GM12878 (cell line): ENCODE results near the gene FASTK. TPM values are rescaled to one million over a fixed set of nuclear protein-coding genes. Genes with fewer than 3 reads are reported as not detected.

Experiments
- ATAC-seq: fragments of 200-7000 bp; cut with Tn5 transposase; 3 replicates; pipeline ENCODE4 v1.9.1; 2020; ENCODE audit warnings: mild to moderate bottlenecking, moderate library complexity
- BruUV-seq: library from RNA; stranded (reverse); fragments of 400-500 nt; replicated peaks from 2 replicates; lab custom pipeline; 2021; lab: Mats Ljungman, UMichigan
- CTCF ChIA-PET: fragments of 300-600 bp; sonication (Branson Sonifier 250); formaldehyde crosslinking; extraction: SDS; loops from one replicate; lab custom pipeline; 2021; ENCODE audit warnings: inconsistent platforms; lab: Yijun Ruan, JAX
- POLR2A ChIA-PET: fragments of 350-600 bp; formaldehyde crosslinking; extraction: SDS; loops from one replicate; lab custom pipeline; 2021; ENCODE audit warnings: inconsistent platforms; lab: Charles Lee
- RAD21 ChIA-PET: fragments of 300-600 bp; sonication (Branson Sonifier 250); formaldehyde crosslinking; loops from one replicate; lab custom pipeline; 2023; ENCODE audit warnings: antibody characterized with exemption; ENCODE audit not compliant: unreplicated experiment; lab: Charles Lee
- SMC1A ChIA-PET: fragments of 300-600 bp; sonication (Branson Sonifier 250); formaldehyde crosslinking; loops from one replicate; lab custom pipeline; 2023; ENCODE audit not compliant: unreplicated experiment, uncharacterized antibody; lab: Charles Lee
- DNase-seq: peaks from one replicate; pipeline ENCODE4 v3.0.0-alpha.2; 2011; ENCODE audit warnings: low read depth, low spot score
- FAIRE-seq: peaks from 3 replicates; lab custom pipeline; 2011; peaks lifted over from hg19 to GRCh38; lab: Jason Lieb, UNC
- H2AFZ ChIP-seq: 2 replicates; pipeline ENCODE4 v1.6.0; 2011; ENCODE audit warnings: low read depth, low read length, control low read depth; ENCODE audit not compliant: control insufficient read depth
- H3K27ac ChIP-seq: 2 replicates; pipeline ENCODE4 v1.5.1; 2011; ENCODE audit warnings: control low read depth; ENCODE audit not compliant: control insufficient read depth, insufficient read depth
- H3K27me3 ChIP-seq, 2 experiments: replicated peaks in 1 of 2; 2 replicates each; pipeline versions ENCODE4 v1.6.0 to v1.6.1; 2011; ENCODE audit warnings: low read length in 1 of 2; ENCODE audit not compliant: control insufficient read depth in 2 of 2, insufficient read depth in 2 of 2
- H3K36me3 ChIP-seq, 2 experiments: 2 replicates each; pipeline ENCODE4 v1.5.1; 2011; ENCODE audit warnings: low read length in 1 of 2; ENCODE audit not compliant: control insufficient read depth in 2 of 2, insufficient read depth in 2 of 2
- H3K4me1 ChIP-seq: 2 replicates; pipeline ENCODE4 v1.6.1; 2011; ENCODE audit warnings: mild to moderate bottlenecking, low read length, moderate library complexity, mixed read lengths; ENCODE audit not compliant: control insufficient read depth, insufficient read depth
- H3K4me2 ChIP-seq: 2 replicates; pipeline ENCODE4 v1.6.0; 2011; ENCODE audit warnings: control low read depth; ENCODE audit not compliant: control insufficient read depth, insufficient read depth
- H3K4me3 ChIP-seq: fragments of 200-600 bp; sonication (generic); 2 replicates; pipeline ENCODE4 v1.5.1; 2016
- H3K79me2 ChIP-seq: 2 replicates; pipeline ENCODE4 v1.6.0; 2011; ENCODE audit warnings: low read length; ENCODE audit not compliant: control insufficient read depth, insufficient read depth
- H3K9ac ChIP-seq: 2 replicates; pipeline ENCODE4 v1.8.0; 2011; ENCODE audit warnings: low read length, control low read depth, mixed read lengths; ENCODE audit not compliant: control insufficient read depth, insufficient read depth
- H3K9me3 ChIP-seq: replicated peaks from 3 replicates; pipeline ENCODE4 v1.5.1; 2011; ENCODE audit warnings: mild to moderate bottlenecking, low read length; ENCODE audit not compliant: control insufficient read depth, insufficient read depth
- H4K20me1 ChIP-seq: 2 replicates; pipeline ENCODE4 v1.6.0; 2011; ENCODE audit not compliant: control insufficient read depth, insufficient read depth
- BACH1 ChIP-seq: fragments of 450-650 bp; IDR thresholded peaks from 2 replicates; pipeline ENCODE4 v1.6.1; 2017; ENCODE audit warnings: mild to moderate bottlenecking, borderline replicate concordance
- CBX5 ChIP-seq: sonication (generic); IDR thresholded peaks from 2 replicates; pipeline ENCODE4 v1.6.1; 2016; ENCODE audit warnings: low read depth, moderate library complexity, mild to moderate bottlenecking, inconsistent platforms
- CREM ChIP-seq: IDR thresholded peaks from 2 replicates; pipeline ENCODE4 v1.6.1; 2014; ENCODE audit warnings: antibody characterized with exemption, low read depth
- DPF2 ChIP-seq: fragments of 450-650 bp; IDR thresholded peaks from 2 replicates; pipeline ENCODE4 v1.6.1; 2017; ENCODE audit warnings: mild to moderate bottlenecking
- GATAD2B ChIP-seq: fragments of 450-650 bp; conservative IDR thresholded peaks from 2 replicates; pipeline ENCODE4 v1.6.1; 2017; ENCODE audit warnings: low read depth, mild to moderate bottlenecking, moderate library complexity
- IKZF1 ChIP-seq: fragments of 450-650 bp; conservative IDR thresholded peaks from 2 replicates; pipeline ENCODE4 v1.6.1; 2017; ENCODE audit warnings: antibody characterized with exemption, mild to moderate bottlenecking
- NBN ChIP-seq: fragments of 450-650 bp; IDR thresholded peaks from 2 replicates; pipeline ENCODE4 v1.6.1; 2016
- NR2C1 ChIP-seq: fragments of 450-650 bp; IDR thresholded peaks from 2 replicates; pipeline ENCODE4 v1.6.1; 2017; ENCODE audit warnings: antibody characterized with exemption, mild to moderate bottlenecking, moderate library complexity
- POLR2A ChIP-seq: IDR thresholded peaks from 2 replicates; pipeline ENCODE4 v1.6.1; 2011; ENCODE audit warnings: low read depth, mild to moderate bottlenecking, low read length
- POLR2AphosphoS2 ChIP-seq: IDR thresholded peaks from 2 replicates; pipeline ENCODE4 v1.6.1; 2011; ENCODE audit warnings: low read depth, mild to moderate bottlenecking, low read length, improper control_type of control experiment, moderate library complexity
- RB1 ChIP-seq: fragments of 450-650 bp; formaldehyde crosslinking; IDR thresholded peaks from 2 replicates; pipeline ENCODE4 v1.6.1; 2017; ENCODE audit warnings: mild to moderate bottlenecking, borderline replicate concordance
- SIN3A ChIP-seq: IDR thresholded peaks from 2 replicates; pipeline ENCODE4 v1.6.1; 2012; ENCODE audit warnings: low read depth, low read length, improper control_type of control experiment
- SIX5 ChIP-seq: IDR thresholded peaks from 2 replicates; pipeline ENCODE4 v1.6.1; 2011; ENCODE audit warnings: mild to moderate bottlenecking, low read depth, low read length, moderate library complexity; ENCODE audit not compliant: severe bottlenecking
- SMARCA5 ChIP-seq: fragments of 450-650 bp; IDR thresholded peaks from 2 replicates; pipeline ENCODE4 v1.6.1; 2017; ENCODE audit warnings: mild to moderate bottlenecking
- SREBF2 ChIP-seq: IDR thresholded peaks from 2 replicates; pipeline ENCODE4 v1.6.1; 2012; ENCODE audit warnings: mild to moderate bottlenecking, low read length
- TARDBP ChIP-seq: IDR thresholded peaks from 2 replicates; pipeline ENCODE4 v1.6.1; 2016; ENCODE audit warnings: borderline replicate concordance
- WGBS: methylation state at CpG from one replicate; pipeline ENCODE4 v1.1.6; 2016; ENCODE audit warnings: low lambda C conversion rate; ENCODE audit not compliant: insufficient replicate concordance, insufficient coverage; ENCODE audit errors: missing lambda C conversion rate; 5-methylcytosine and 5-hydroxymethylcytosine counted together
- in situ Hi-C: fragments of 300-500 bp; cut with MboI; formaldehyde crosslinking; loops from 9 replicates; pipeline ENCODE4 v1.14.3; 2018; ENCODE audit warnings: mixed read lengths
- intact Hi-C: fragments of 100-400 bp; cut with micrococcal nuclease; formaldehyde crosslinking; loops from one replicate; pipeline ENCODE4 v1.14.2; 2022; ENCODE audit not compliant: unreplicated experiment
- polyA plus RNA-seq, 11 experiments: library from polyadenylated mRNA; depleted of rRNA in 4 of 11; unstranded in 6 of 11; stranded (reverse) in 5 of 11; fragments of >200 nt; fragmentation: Nextera tagmentation in 4 of 11; fragmentation: Illumina TruSeq in 1 of 11; extraction: Ambion mirVana in 4 of 11; extraction: Trizol in 1 of 11; gene quantifications; 1 replicate in 1 of 11; 2 replicates in 10 of 11; pipeline versions ENCODE4 v1.2.1 to v1.2.3, GENCODE V29; 2011 to 2016; ENCODE audit warnings: inconsistent platforms in 2 of 11, missing spikeins in 2 of 11, low read depth in 1 of 11
- total RNA-seq, 4 experiments: library from RNA; depleted of rRNA in 3 of 4; stranded (reverse); fragments of >200 nt in 3 of 4; fragmentation: Illumina TruSeq in 1 of 4; extraction: Trizol in 1 of 4; gene quantifications; 2 replicates each; pipeline versions ENCODE4 v1.2.1 to v1.2.3, GENCODE V29; 2013 to 2021
- TF ChIP-seq, protein P1 (sequence below): fragments of 450-650 bp; conservative IDR thresholded peaks from 2 replicates; pipeline ENCODE4 v1.6.1; 2017; ENCODE audit warnings: mild to moderate bottlenecking, moderate library complexity
- TF ChIP-seq, protein P2 (sequence below): IDR thresholded peaks from 2 replicates; pipeline ENCODE4 v1.6.1; 2012; ENCODE audit warnings: low read depth, low read length, improper control_type of control experiment
- TF ChIP-seq, protein P3 (sequence below): fragments of 450-650 bp; IDR thresholded peaks from 2 replicates; pipeline ENCODE4 v1.6.1; 2017; ENCODE audit warnings: mild to moderate bottlenecking, moderate library complexity

The FASTK gene
- total and polyA plus RNA-seq, 10 of the 15 experiments (the other 5 are each of a cell fraction or from before 2014, with no cell fraction given), result 0.19 to 102 (median 54.5) TPM

DNA sequence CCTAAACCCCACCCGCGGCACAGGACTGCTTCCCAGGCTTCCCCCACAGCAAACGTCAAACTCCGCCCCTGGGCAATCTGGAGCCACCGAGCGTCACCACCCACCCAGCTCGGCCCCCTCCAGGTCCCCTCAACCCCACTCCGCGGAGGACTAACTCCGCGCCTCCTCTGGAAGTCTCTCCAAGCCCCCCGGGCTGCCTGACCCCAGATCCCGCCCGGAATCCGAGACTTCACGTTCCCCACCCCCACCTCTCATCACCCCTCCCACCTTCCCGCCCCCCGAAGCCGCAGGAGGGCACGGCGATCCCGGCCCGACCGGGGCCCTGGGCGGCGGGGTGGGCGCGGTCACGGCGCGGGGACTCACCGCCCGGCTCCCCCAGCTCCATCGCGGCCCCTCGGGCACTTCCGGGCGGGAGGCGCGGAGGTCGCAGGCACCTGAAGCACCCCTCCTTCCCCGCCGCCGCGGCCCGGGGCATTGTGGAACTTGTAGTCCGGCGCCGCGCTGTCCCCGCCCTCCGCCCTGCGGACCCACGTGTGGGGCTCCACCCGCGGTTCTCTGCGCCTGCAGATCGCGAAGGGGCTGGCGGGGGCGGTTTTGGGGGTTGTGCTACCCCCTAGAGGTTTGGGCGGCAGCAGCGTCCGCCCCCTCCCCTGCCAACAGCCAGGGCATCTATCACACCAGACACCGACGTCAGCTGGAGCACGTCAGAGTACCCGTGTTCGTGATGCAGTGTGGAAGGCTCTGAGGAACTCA, 2.6 kb upstream of the FASTK start, which contains the start of gene TMUB1:
TSS of gene TMUB1 (minus strand) at position 423 of the 753 bp plus-strand sequence. CDS start 930 bp downstream, outside the sequence.
- ChIA-PET POLR2A (interaction anchor here (0.6 to 3.0 kb wide), 4 partner anchors 24 to 299 kb away, joined by 4 to 14 read pairs (median 6); partner anchors contain the start of genes ABCB8, ABCF2 and SLC4A2), RAD21 (no interaction called here), SMC1A (interaction anchor here (0.8 kb wide), 1 partner anchor 24 kb away, joined by 3 read pairs; the partner anchor contains the start of gene SLC4A2), CTCF (interaction anchor here (1.1 to 1.9 kb wide), 3 partner anchors 8 to 50 kb away, joined by 3 to 5 read pairs (median 3); no protein-coding TSS in a partner anchor)
- Histone ChIP-seq H3K4me2 (peak within 1 kb of the TSS; percentile 100), H3K79me2 (peaks cover 62% of the 10 kb centered on the region), H3K27ac (peak within 1 kb of the TSS; percentile 70), H3K9ac (peak within 1 kb of the TSS; percentile 65), H3K9me3 (no peaks in the 10 kb centered on the region), H3K4me3 (peak within 1 kb of the TSS; percentile 83), H3K36me3 (no peaks in the 10 kb centered on the region; a peak in 1 of 4 replicates), H4K20me1 (no peaks in the 10 kb centered on the region; the same call in 1 of the 2 replicates), H3K27me3 (no peaks in the 10 kb centered on the region), H2AFZ (peak within 1 kb of the TSS; percentile 90), H3K4me1 (peaks cover 34% of the 10 kb centered on the region)
- under 1% methylated on average over 45 of the region's 69 CpGs for WGBS
- BruUV-seq, result no TSS peak
- DNase-seq (no peak), ATAC-seq (peak; percentile 64), FAIRE-seq (peak; percentile 62)
- in situ Hi-C loops (no loop called here), intact Hi-C loops (loop anchor here (2.0 kb wide), 1 partner anchor 54 kb away; the partner anchor contains the start of gene ABCB8)
- TF ChIP-seq, protein P1, sequence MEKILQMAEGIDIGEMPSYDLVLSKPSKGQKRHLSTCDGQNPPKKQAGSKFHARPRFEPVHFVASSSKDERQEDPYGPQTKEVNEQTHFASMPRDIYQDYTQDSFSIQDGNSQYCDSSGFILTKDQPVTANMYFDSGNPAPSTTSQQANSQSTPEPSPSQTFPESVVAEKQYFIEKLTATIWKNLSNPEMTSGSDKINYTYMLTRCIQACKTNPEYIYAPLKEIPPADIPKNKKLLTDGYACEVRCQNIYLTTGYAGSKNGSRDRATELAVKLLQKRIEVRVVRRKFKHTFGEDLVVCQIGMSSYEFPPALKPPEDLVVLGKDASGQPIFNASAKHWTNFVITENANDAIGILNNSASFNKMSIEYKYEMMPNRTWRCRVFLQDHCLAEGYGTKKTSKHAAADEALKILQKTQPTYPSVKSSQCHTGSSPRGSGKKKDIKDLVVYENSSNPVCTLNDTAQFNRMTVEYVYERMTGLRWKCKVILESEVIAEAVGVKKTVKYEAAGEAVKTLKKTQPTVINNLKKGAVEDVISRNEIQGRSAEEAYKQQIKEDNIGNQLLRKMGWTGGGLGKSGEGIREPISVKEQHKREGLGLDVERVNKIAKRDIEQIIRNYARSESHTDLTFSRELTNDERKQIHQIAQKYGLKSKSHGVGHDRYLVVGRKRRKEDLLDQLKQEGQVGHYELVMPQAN, result peak; percentile 54; the same call in 1 of the 2 replicates
- TF ChIP-seq, protein P2, sequence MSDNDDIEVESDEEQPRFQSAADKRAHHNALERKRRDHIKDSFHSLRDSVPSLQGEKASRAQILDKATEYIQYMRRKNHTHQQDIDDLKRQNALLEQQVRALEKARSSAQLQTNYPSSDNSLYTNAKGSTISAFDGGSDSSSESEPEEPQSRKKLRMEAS, result peak; percentile 87; the same call in 1 of the 2 replicates
- peak; percentile 54; the same call in 1 of the 2 replicates for TF ChIP-seq DPF2
- TF ChIP-seq SIX5, result peak; percentile 72
- TF ChIP-seq BACH1, result peak; percentile 95; the same call in 1 of the 2 replicates
- peak; percentile 83; the same call in 1 of the 2 replicates for TF ChIP-seq GATAD2B
- no peak for TF ChIP-seq CBX5
- TF ChIP-seq SIN3A, result peak; percentile 20; the same call in 1 of the 2 replicates
- TF ChIP-seq NBN, result peak; percentile 48
- TF ChIP-seq NR2C1, result peak; percentile 68
- TF ChIP-seq CREM, result peak; percentile 59; the same call in 1 of the 2 replicates
- TF ChIP-seq TARDBP, result peak; percentile 68; the same call in 1 of the 2 replicates
- TF ChIP-seq SREBF2, result no peak
- TF ChIP-seq SMARCA5, result 0 out of 2 replicates have a peak, but pooled peaks have one; percentile 19
- peak; percentile 73 for TF ChIP-seq POLR2A
- 0 out of 2 replicates have a peak, but pooled peaks have one; percentile 35 for TF ChIP-seq POLR2AphosphoS2
- peak; percentile 50; the same call in 1 of the 2 replicates for TF ChIP-seq RB1
- peak; percentile 86 for TF ChIP-seq IKZF1
- TF ChIP-seq, protein P3, sequence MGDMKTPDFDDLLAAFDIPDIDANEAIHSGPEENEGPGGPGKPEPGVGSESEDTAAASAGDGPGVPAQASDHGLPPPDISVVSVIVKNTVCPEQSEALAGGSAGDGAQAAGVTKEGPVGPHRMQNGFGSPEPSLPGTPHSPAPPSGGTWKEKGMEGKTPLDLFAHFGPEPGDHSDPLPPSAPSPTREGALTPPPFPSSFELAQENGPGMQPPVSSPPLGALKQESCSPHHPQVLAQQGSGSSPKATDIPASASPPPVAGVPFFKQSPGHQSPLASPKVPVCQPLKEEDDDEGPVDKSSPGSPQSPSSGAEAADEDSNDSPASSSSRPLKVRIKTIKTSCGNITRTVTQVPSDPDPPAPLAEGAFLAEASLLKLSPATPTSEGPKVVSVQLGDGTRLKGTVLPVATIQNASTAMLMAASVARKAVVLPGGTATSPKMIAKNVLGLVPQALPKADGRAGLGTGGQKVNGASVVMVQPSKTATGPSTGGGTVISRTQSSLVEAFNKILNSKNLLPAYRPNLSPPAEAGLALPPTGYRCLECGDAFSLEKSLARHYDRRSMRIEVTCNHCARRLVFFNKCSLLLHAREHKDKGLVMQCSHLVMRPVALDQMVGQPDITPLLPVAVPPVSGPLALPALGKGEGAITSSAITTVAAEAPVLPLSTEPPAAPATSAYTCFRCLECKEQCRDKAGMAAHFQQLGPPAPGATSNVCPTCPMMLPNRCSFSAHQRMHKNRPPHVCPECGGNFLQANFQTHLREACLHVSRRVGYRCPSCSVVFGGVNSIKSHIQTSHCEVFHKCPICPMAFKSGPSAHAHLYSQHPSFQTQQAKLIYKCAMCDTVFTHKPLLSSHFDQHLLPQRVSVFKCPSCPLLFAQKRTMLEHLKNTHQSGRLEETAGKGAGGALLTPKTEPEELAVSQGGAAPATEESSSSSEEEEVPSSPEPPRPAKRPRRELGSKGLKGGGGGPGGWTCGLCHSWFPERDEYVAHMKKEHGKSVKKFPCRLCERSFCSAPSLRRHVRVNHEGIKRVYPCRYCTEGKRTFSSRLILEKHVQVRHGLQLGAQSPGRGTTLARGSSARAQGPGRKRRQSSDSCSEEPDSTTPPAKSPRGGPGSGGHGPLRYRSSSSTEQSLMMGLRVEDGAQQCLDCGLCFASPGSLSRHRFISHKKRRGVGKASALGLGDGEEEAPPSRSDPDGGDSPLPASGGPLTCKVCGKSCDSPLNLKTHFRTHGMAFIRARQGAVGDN, result 0 out of 2 replicates have a peak, but pooled peaks have one; percentile 30
